Lower leg skin (tissue), 3 donors: ENCODE measurements around the gene MAX.

Experiments
- CTCF ChIP-seq, 3 donors: fragments of 450-650 bp; IDR thresholded peaks; one replicate each; pipeline ENCODE4 v1.5.1; 2016; ENCODE audit warnings: antibody characterized with exemption in 3 of 3, mild to moderate bottlenecking in 3 of 3, moderate library complexity in 2 of 3
- POLR2A ChIP-seq, 2 donors: fragments of 450-650 bp; IDR thresholded peaks; one replicate each; pipeline ENCODE4 v1.6.1; 2016 to 2017; ENCODE audit warnings: antibody characterized with exemption in 2 of 2, mild to moderate bottlenecking in 1 of 2, moderate library complexity in 1 of 2

GRCh38 chr14:65074449-65075150 is 27.7 kb downstream of the MAX start:
- TF ChIP-seq CTCF (IDR thresholded peaks at IDR 0.05) = no peak
- no peak for TF ChIP-seq POLR2A (IDR thresholded peaks at IDR 0.05)
